ENCODE results near the gene LANCL2.
"Not testable (repeated sequence)": the region's sequence is repeated elsewhere in the genome, so short reads cannot be mapped to it uniquely, and the experiment has no call there.

The LANCL2 gene

GRCh38 chr7:55365205-55365674 lies at the start of gene LANCL2:
LANCL2 (plus strand) TSS chr7:55365337; CDS start chr7:55366026, 689 bp downstream.
- peak; percentile 58 for DNase-seq

DNA sequence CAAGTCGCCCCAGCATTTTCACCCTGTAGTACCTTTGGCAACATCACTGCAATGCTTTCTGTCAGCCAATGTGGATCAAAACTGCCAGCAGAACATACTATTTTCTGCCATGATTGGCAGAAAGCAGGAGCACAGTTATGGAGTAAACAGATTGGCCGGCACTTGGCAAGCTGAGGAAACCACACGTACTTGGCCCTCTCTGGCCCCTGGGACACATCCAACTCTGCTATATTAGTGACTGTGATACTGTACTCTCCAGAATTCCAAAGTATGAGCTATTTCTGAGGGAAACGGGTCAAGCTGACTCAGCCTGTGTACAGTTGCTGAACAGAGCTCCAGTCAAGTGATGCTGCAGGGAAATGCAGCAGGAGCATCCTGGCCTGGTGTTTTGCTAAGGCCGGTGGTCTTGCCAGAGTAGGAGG lies 39.8 kb upstream of the LANCL2 start:
- DNase-seq = peak; percentile 85

DNA sequence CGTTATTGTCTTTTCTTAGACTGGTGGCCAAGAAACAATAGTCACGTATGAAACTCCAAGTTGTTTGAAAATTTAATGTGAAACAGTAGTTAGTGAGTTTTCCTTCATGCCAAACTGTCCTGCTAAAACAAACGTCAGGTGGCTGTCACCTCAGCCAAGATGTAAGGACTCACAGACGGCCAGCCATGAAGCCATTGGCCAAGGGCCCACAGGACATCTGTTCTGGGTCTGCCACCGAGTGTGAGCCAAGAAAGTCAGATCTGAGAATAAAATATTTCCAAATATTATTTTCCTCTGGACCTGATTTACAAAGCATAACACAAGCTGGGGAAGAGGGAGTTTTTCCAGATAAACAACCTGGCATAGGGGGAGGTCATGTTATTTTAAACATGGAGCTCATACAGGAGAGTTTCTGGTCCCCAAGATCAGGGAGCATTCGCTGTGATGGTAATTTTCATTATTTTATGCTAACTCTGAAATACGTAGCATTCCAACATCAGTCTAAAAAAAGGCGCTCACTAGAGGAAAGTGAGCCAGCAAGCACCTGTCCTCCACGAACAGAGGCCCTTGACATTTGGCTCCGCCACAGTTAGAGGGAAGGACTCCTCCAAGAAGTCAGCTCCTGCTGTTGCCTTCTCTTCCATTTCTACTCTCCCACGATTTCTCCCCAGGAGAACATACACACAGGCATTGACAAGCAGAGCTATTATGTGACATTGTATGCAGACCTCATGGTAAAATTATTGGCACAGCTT lies 38.9 kb upstream of the LANCL2 start:
- DNase-seq = no peak

DNA sequence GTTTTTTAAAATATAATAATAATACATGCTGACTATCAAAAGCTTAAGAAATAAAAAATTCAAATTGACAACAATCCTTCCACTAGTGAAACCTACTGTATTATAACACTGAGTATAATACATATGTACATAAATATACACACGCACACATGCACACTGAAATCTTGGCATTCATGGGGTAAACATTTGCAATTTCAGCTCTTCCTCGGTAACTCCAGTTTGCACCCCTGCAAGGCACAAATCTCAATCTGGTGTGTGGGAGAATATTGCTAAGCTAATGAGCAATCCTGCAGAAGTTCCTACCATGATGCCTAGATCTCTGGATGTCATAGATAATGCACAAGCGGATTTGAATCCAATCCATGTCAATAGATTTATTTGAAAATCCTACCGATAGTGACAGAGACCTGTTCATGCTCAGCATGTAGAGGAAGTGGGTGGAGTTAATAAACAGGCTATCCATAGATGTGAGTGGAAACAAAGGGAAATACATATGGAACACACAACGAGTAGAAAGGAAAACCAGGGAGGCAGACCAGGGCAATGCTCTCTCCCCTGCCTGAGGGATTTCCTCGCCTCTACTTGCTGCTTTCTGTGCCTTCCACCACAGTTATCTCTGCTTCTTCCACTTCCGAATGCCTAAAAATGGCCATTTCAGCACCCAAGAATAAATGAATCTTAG lies 38.1 kb upstream of the LANCL2 start:
- no peak for DNase-seq

DNA sequence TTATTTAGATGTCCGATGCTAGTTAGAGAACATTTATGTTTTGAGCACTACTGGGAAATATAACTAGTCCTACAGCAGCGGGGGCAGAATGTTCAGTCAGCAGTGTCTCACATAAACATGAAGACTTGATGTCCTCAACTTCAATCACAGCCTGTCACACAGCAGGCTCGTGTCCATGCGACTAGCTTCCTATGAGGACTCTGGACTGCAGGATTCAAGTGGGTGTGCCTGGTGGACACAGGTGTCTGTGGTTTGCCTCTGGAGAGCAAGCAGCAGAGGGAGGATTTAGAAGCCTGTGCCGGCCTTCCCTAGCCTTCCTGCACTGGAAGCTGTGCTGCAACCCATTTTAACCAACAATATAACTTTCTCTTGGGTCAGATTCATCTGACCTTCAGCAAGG lies 30.0 kb upstream of the LANCL2 start:
- DNase-seq = no peak

- DNase-seq = no peak
Observed at GRCh38 chr7:55335786-55336185, 29.4 kb upstream of the LANCL2 start.

DNA sequence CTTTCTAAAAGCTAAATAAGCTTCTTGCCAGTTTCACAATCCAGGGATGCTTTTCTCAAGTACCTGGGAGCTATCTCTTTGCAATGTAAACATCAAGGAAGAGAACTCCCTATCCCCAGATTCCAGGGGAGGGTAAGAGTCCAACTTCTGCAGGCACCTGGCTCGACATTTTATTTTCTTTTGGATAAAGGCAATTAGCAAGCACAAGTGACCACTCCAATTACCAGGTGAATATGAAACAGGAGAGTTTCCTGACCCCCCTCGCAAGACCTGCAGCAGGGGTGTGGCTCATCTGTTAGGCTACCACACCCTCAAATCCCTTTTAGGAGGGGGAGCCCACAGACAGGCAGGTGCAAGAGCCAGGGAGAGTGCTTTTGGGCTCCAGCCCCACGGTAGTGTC lies 28.6 kb upstream of the LANCL2 start:
- DNase-seq = no peak

- DNase-seq = no peak
Observed at GRCh38 chr7:55339033-55340000, 25.8 kb upstream of the LANCL2 start.

- no peak for DNase-seq
Observed at GRCh38 chr7:55342216-55342871, 22.8 kb upstream of the LANCL2 start.

GRCh38 chr7:55343002-55343781 lies 21.9 kb upstream of the LANCL2 start:
- no peak for DNase-seq

- no peak for DNase-seq
Observed at GRCh38 chr7:55343860-55344606, 21.1 kb upstream of the LANCL2 start.

GRCh38 chr7:55344840-55345239 lies 20.3 kb upstream of the LANCL2 start:
- no peak for DNase-seq

DNA sequence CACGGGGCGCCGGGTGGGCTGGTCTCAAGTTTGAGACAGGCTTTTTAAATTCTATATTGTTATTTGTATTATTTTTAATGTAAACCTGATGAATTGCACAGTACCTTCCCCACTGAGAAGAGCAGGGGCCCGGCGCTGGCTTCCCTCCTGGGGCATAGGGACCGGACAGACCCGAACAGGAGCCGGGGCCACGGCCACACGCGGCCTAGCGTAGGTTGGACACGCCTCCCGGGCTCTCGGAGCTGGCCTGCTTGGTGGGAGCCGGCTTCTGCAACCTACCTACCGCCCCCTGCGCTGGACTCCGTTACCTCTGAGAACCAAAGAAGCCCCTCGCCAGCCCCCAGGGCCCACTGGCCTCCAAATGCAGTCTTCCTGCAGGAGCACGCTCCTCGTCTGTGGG lies 19.8 kb upstream of the LANCL2 start:
- no peak for DNase-seq

GRCh38 chr7:55348502-55348901 lies 16.6 kb upstream of the LANCL2 start:
- peak; percentile 75 for DNase-seq

DNA sequence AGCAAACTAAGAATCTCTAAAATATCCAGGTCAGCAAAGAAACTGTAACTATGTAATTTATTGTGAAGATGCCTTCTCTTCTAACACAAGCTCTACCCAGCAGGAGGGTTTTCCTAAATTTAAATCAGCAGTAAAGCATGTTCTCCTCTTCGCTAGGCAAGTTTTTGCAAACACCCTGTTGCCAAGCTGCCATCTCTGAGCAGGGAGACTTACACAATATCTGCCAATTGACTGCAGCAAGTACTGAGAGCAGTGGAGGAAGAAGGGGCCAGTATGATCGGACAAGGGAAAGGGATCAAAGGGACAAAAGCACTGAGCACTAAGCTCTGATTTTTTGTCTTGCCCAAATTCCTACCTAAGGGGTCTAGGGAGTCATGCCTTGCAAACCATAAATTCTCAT lies 16.0 kb upstream of the LANCL2 start:
- DNase-seq = no peak

- no peak for DNase-seq
Observed at GRCh38 chr7:55350281-55350680, 14.9 kb upstream of the LANCL2 start.

DNA sequence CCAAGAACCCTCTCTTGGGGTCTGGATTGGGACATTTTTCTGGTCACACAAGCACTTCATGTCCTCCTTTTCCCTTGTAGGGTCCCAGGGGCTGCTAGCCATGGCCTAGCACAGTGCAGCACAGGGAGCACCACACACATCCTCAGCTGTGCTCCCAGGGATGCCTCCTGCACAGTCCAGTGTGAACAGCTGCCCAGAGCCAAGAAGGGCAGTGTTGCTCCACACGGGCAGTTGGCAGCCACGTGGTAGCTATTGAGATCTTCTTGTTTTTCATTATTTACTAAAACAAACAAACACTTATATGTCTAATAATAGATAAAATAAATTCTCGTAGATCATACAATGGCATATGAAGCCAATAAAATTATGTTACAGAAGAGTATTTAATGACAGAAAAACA lies 13.9 kb upstream of the LANCL2 start:
- DNase-seq = no peak

DNA sequence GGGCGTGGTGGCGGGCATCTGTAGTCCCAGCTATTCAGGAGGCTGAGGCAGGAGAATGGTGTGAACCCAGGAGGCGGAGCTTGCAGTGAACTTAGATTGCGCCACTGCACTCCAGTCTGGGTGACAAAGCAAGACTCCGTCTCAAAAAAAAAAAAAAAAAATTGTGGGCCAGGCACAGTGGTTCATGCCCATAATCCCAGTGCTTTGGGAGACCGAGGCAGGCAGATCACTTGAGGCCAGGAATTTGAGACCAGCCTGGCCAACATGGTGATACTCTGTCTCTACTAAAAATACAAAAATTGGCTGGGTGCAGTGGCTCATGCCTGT lies 12.2 kb upstream of the LANCL2 start:
- DNase-seq = not testable (repeated sequence)

- peak; percentile 59 for DNase-seq
Observed at GRCh38 chr7:55360486-55360885, 4.7 kb upstream of the LANCL2 start.

DNA sequence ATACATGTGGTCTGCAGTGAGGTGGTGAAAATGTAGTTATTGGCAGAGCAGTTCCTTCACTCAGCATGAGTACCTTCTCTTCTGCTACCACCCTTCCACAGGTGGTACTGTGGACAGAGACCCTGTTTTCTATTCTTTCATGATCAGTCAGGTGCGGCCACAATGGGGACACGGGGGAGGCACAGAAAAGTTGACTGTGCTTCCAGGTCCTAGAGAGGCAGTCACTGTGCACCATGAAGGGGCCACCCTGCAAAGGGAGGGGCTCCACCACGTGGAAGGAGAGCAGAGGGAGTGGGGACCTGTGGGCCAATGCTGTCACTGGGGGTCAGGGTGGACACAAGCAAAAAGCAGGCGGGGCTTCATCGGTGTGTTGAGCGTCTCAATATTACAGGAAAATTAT lies 3.6 kb upstream of the LANCL2 start:
- no peak for DNase-seq

GRCh38 chr7:55362927-55363326 lies 2.2 kb upstream of the LANCL2 start:
- DNase-seq = no peak

Measured in fibroblast of skin of right biceps (primary cell).